Osteocyte (in vitro differentiated cells): ENCODE measurements around the gene GINS2. TPM values are rescaled to one million over a fixed set of nuclear protein-coding genes. Genes with fewer than 3 reads are reported as not detected.

Experiments used
- DNase-seq: peaks from one replicate; pipeline ENCODE4 v3.0.0; 2021; ENCODE audit warnings: mixed read lengths; ENCODE audit not compliant: unreplicated experiment; ENCODE audit errors: extremely low spot score
- H3K27ac Mint-ChIP-seq: one replicate; pipeline ENCODE4 v1.8.0; 2021; ENCODE audit warnings: mild to moderate bottlenecking, mixed read lengths; ENCODE audit not compliant: unreplicated experiment
- H3K27me3 Mint-ChIP-seq: one replicate; pipeline ENCODE4 v1.8.0; 2021; ENCODE audit warnings: mixed read lengths; ENCODE audit not compliant: unreplicated experiment
- H3K36me3 Mint-ChIP-seq: one replicate; pipeline ENCODE4 v1.8.0; 2021; ENCODE audit warnings: mixed read lengths; ENCODE audit not compliant: unreplicated experiment
- H3K4me1 Mint-ChIP-seq: one replicate; pipeline ENCODE4 v1.8.0; 2021; ENCODE audit warnings: mixed read lengths; ENCODE audit not compliant: unreplicated experiment
- H3K4me3 Mint-ChIP-seq: one replicate; pipeline ENCODE4 v1.8.0; 2021; ENCODE audit warnings: mild to moderate bottlenecking, moderate library complexity, mixed read lengths; ENCODE audit not compliant: unreplicated experiment
- H3K9me3 Mint-ChIP-seq: one replicate; pipeline ENCODE4 v1.8.0; 2021; ENCODE audit warnings: mixed read lengths; ENCODE audit not compliant: unreplicated experiment
- CTCF ChIP-seq: fragments of 200-600 bp; sonication (generic); IDR thresholded peaks from 2 replicates; pipeline ENCODE4 v1.5.0; 2021; ENCODE audit warnings: antibody characterized with exemption, mild to moderate bottlenecking, moderate library complexity
- total RNA-seq: library from RNA; stranded (reverse); gene quantifications from 2 replicates; pipeline ENCODE4 v1.2.1, GENCODE V29; 2021

The GINS2 gene
- total RNA-seq, 1 donor from 2014 or later, result 5.7 TPM

GRCh38 chr16:85667261-85667660, 21.5 kb downstream of the GINS2 start:
- H3K27me3 Mint-ChIP-seq, result no peaks in the 10 kb centered on the region
- H3K9me3 Mint-ChIP-seq, result no peaks in the 10 kb centered on the region
- TF ChIP-seq CTCF, result no peak
- no peaks in the 10 kb centered on the region for H3K4me1 Mint-ChIP-seq
- H3K4me3 Mint-ChIP-seq, result no peak overlapping the region
- H3K27ac Mint-ChIP-seq, result no peak overlapping the region
- no peak for DNase-seq
- peaks cover 58% of the 10 kb centered on the region for H3K36me3 Mint-ChIP-seq

- Mint-ChIP-seq H3K27me3 (no peaks in the 10 kb centered on the region), H3K36me3 (peaks cover 56% of the 10 kb centered on the region), H3K4me3 (no peak overlapping the region), H3K9me3 (no peaks in the 10 kb centered on the region), H3K4me1 (no peaks in the 10 kb centered on the region), H3K27ac (no peak overlapping the region)
- no peak for DNase-seq
- TF ChIP-seq CTCF, result no peak
These were observed 22.8 kb downstream of the GINS2 start for GRCh38 chr16:85665929-85666328.

- no peak overlapping the region for H3K27ac Mint-ChIP-seq
- peaks cover 50% of the 10 kb centered on the region for H3K36me3 Mint-ChIP-seq
- no peaks in the 10 kb centered on the region for H3K27me3 Mint-ChIP-seq
- no peak for DNase-seq
- H3K4me1 Mint-ChIP-seq, result no peaks in the 10 kb centered on the region
- no peak for TF ChIP-seq CTCF
- H3K4me3 Mint-ChIP-seq, result no peak overlapping the region
- H3K9me3 Mint-ChIP-seq, result no peaks in the 10 kb centered on the region
These were observed 23.4 kb downstream of the GINS2 start for GRCh38 chr16:85665373-85665740.

- Mint-ChIP-seq H3K27ac (no peak overlapping the region), H3K9me3 (no peaks in the 10 kb centered on the region), H3K36me3 (peaks cover 47% of the 10 kb centered on the region), H3K27me3 (no peaks in the 10 kb centered on the region), H3K4me3 (no peak overlapping the region), H3K4me1 (peaks cover 2% of the 10 kb centered on the region)
- no peak for TF ChIP-seq CTCF
- no peak for DNase-seq
These were observed 24.0 kb downstream of the GINS2 start for GRCh38 chr16:85664580-85665372.

GRCh38 chr16:85663891-85664321, 24.8 kb downstream of the GINS2 start:
- no peak overlapping the region for H3K27ac Mint-ChIP-seq
- no peak for DNase-seq
- H3K4me3 Mint-ChIP-seq, result no peak overlapping the region

More at GRCh38 chr16:85663891-85664321, 24.8 kb downstream of the GINS2 start:
- H3K9me3 Mint-ChIP-seq, result no peaks in the 10 kb centered on the region
- no peaks in the 10 kb centered on the region for H3K27me3 Mint-ChIP-seq
- H3K36me3 Mint-ChIP-seq, result peaks cover 45% of the 10 kb centered on the region
- TF ChIP-seq CTCF, result no peak
- H3K4me1 Mint-ChIP-seq, result peaks cover 4% of the 10 kb centered on the region
